T follicular helper cell (primary cell): ENCODE results near the gene TNIP2.
A peak's percentile ranks its signal among the peaks of the same experiment; 100 is the strongest.

Source experiments
- DNase-seq: peaks from one replicate; pipeline ENCODE4 v3.0.0-alpha.2; 2020; ENCODE audit warnings: low read depth
- total RNA-seq, 2 experiments: gene quantifications; one replicate each; lab custom pipeline; 2026; lab: John Stamatoyannopoulos, UW

Gene TNIP2, protein sequence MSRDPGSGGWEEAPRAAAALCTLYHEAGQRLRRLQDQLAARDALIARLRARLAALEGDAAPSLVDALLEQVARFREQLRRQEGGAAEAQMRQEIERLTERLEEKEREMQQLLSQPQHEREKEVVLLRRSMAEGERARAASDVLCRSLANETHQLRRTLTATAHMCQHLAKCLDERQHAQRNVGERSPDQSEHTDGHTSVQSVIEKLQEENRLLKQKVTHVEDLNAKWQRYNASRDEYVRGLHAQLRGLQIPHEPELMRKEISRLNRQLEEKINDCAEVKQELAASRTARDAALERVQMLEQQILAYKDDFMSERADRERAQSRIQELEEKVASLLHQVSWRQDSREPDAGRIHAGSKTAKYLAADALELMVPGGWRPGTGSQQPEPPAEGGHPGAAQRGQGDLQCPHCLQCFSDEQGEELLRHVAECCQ
- 77.2 to 162 reads per million in 2 experiments for total RNA-seq

GRCh38 chr4:2755821-2756690 lies at the start of gene TNIP2:
TSS of gene TNIP2 (minus strand) at chr4:2756336. CDS start at chr4:2756289, 47 bp downstream.
- peak; percentile 69 for DNase-seq

DNA sequence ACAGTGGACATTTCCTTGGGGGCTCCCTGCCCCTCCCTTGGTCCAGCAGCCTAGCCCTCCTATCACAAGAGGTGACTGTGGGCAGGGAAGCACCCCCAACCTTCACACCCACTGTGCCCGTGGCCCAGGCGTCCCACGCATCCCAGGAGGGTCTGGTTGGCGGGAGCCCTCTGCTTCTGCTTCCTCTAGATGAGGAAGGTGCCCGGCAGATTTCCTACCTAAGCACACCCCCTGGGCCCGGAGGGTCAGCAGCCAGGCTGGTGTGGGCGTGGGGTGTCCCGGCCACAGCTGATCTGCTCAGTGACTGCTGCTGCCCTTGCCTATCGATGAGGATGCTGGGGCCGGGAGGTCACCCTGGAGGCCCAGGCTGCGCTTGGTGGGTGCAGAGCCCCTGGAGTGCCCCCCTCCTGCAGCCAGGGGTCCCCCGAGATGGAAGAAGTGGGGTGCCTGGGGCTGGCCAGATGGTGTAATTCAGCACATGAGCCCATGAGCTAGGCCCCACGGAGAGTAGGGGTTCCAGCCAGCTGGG lies 48.9 kb upstream of the TNIP2 start:
- DNase-seq = no peak

GRCh38 chr4:2804449-2804972 lies 48.4 kb upstream of the TNIP2 start:
- DNase-seq = no peak

DNA sequence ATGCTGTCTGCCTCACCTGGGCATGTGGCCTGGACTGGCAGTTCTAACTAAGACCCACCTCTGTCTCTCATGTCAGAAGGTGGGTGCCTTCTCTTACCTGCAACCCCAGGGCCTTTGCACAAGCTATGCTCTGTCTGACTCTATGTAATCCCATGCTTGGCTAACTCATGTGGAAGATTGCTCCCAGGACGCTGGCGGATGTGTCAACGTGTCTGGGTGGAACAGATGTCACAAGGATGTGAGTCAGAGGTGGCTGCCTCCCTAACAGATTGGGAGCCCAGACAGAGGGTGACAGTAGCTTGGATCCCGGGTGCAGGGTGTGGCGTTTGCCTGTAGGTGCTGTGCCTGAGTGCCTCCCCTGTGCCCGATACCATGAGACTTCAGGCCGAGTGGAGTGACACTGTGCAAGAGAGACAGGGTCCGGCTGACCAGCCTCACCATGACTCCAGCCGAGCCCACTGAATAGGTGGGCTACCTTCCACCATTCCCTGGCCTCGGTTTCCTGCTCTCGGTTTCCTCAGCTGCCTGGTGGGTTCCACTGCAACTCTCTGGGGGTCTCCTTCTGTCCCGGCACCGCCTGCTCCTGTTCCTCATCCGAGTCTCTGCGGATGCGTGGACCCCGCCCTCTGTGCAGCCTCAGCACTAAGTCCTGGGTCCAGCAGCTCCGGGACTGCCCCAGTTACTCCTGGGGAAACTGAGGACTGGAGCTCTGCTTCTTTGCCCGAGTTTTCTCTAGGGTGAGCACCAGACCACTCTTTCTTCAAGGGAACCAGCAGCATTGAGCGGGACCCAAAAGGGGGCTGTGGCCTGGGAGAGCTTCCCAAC lies 47.7 kb upstream of the TNIP2 start:
- DNase-seq = no peak

GRCh38 chr4:2802618-2803531 lies 46.7 kb upstream of the TNIP2 start:
- DNase-seq = no peak

- DNase-seq = no peak
These were observed 44.8 kb upstream of the TNIP2 start for GRCh38 chr4:2800691-2801596.

- no peak for DNase-seq
These were observed 44.0 kb upstream of the TNIP2 start for GRCh38 chr4:2799971-2800690.

DNA sequence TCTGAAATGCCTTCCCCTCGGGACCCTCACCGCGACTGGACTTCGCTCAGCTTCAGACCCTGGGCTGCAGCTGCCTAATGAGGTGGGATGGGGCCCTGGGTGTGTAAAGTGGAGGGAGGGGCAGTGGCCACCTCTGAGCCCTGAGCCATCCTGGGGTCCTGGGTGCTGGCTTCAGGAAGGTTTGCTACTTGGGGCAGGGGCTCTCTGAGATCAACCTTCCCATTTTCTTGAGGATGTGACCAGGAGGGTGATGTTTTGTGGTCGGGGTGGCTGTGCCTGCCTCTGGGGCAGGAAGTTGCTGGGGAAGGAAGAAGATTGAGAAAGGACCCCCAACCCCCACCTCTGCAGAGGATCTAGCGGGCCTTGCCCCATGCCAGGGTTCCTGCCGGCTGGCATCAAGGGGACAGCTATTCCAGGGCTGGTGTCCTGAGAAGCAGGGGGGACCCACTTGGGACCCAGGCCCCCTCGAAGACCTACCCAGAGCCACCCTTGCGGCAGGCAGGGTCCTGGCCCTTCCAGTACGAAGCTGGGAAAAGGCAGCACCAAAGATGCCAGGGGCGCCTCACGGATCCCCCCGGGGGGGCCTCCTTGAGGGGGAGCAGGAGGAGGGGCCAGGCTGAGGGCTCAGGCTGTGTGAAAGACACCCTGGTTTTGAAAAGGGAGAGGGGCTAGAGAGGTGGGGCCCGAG lies 43.2 kb upstream of the TNIP2 start:
- DNase-seq = no peak

DNA sequence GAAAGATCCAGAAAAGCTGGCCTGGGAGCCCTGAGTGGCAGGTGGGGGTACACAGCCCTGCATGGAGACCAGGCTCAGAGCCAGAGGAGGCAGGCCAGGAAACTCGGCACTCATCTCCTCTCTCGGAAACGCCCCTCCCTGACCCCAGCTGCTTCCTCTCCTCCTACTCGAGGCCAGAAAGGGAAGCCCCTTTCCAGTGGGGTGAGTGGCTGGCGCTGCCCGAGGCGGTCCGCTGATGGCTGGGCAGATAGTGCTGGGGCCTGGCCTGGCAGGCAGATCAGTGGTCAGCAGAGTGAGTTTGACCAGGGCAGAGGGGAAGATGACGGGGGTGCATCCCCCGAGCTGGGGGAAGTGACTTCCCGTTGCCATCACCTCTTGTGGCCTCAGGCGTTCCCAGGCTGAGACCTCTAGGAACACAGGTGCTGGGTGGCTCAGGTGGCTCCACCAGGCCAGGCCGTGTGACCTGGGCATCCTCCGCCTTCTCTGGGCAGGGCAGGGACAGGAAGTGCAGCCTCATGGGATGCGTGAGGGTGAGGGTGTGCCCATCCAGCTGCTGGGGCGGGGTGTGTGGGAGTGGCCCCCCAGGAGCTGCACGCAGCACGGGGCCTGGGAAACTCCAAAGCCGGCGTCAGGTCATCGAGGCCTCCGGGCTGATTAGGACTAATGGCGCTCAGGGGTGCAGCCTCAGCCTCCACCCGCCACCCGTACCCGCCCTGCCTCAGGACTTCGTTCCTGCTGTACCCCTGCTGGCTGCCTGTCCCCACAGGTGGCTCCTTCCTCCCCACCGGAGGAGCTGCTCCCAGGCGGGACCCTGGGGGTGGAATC lies 42.5 kb upstream of the TNIP2 start:
- no peak for DNase-seq

DNA sequence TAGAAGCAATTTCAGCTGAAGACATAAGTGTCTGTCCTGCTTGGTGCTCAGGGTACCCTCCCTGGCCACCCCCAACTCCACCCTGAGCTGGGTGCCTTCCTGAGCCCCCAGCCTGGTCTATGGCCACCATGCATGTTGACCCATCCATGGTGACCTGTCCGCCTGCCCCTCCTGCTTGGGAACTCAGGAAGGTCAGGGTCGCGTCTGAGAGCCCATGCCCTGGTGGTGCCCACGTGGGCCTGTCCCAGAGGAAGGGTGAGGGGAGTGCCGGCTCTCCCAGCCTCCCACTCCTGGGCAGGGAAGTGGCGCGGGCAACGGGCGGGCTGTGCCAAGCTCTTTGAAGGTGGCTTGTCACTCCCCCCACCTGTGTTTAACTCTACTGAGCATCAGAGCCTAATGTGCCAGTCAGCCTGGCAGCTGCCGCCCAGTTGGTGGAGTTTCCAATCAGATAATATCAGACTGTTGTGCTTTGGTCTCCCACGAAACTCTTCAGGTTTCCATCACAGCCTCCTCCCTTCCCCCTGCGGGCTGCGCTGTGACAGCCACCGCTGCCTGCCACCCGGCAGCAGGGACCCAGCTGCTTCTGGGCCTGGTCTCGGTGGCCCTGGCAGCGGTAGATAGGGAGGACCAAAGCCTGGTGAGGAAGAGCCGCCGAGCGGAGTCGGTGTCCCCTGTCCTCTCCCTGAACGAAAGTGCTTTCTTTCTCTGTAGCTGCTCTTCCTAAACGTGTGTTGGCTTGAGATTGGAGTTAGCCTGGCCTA lies 41.6 kb upstream of the TNIP2 start:
- DNase-seq = peak; percentile 42

DNA sequence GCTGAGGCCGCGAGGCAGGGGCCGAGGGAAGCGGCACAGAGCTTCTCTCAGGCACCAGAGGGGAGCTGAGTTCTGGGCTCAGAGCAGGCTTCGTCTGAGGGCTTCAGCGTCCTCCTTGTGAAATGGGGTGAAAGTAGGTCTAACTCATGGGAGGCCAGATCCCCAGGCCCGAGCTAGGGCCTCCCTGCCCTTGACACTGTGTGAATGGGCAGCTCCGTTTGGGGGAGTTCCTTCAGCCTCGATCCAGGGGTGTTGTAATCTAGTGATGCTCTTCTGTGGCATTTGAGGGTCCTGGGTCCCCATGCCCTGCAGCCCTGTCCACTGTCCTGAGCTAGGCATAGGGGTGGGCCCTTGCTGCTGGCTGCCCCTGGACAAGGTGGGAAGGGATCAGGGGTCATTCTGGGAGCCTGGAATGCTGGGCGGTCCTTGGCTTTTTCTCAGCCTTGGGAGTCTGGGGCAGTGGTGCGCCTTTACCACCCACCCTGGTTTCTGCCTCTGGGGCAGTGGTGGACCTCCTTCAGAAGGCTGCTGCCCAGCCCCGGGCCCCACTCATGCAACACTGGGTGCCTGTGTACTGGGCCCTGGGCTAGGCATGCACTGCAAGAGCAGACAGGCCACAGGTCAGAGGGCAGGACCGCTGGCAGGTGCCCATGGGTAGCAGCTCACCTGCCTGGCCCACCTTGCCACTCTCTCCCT lies 40.9 kb upstream of the TNIP2 start:
- DNase-seq = no peak

GRCh38 chr4:2795893-2796848 lies 40.0 kb upstream of the TNIP2 start:
- no peak for DNase-seq

- DNase-seq = no peak
These were observed 39.3 kb upstream of the TNIP2 start for GRCh38 chr4:2795300-2795892.
